K562 (cell line): Measurements from ENCODE around the gene ARHGEF18. TPM values are rescaled to one million over a fixed set of nuclear protein-coding genes. Genes with fewer than 3 reads are reported as not detected.

Experiments
- ATAC-seq: fragments of 200-7000 bp; cut with Tn5 transposase; 3 replicates; pipeline ENCODE4 v1.9.1; 2020; ENCODE audit warnings: moderate library complexity
- BruUV-seq: library from RNA; stranded (reverse); fragments of 400-500 nt; replicated peaks from 2 replicates; lab custom pipeline; 2021; lab: Mats Ljungman, UMichigan
- CTCF ChIA-PET: fragments of 300-600 bp; formaldehyde crosslinking; extraction: SDS; loops from one replicate; lab custom pipeline; 2021; ENCODE audit warnings: low intra/inter-chr PET ratio; lab: Yijun Ruan, JAX
- POLR2A ChIA-PET: fragments of 300-600, 350-650 bp; sonication (Branson Sonifier 250); formaldehyde crosslinking; extraction: SDS; loops from one replicate; lab custom pipeline; 2021; ENCODE audit warnings: antibody characterized with exemption, inconsistent platforms; lab: Yijun Ruan, JAX
- DNase-seq, 4 experiments: peaks; one replicate each; pipeline versions ENCODE4 v3.0.0 to v3.0.0-alpha.2; 2011 to 2018; ENCODE audit warnings: low spot score in 3 of 4, mixed read lengths in 3 of 4; ENCODE audit errors: extremely low read depth in 1 of 4
- FAIRE-seq: peaks from 2 replicates; lab custom pipeline; 2011; peaks lifted over from hg19 to GRCh38; lab: Jason Lieb, UNC
- H2AFZ ChIP-seq: 2 replicates; pipeline ENCODE4 v1.6.0; 2011; ENCODE audit warnings: low read depth, low read length, control low read depth, inconsistent platforms
- H3K27ac ChIP-seq: fragments of 200-600 bp; 3 replicates; pipeline ENCODE4 v1.8.0; 2011; ENCODE audit warnings: low read depth, mild to moderate bottlenecking, control low read depth, inconsistent platforms, low read length, moderate library complexity, mixed read lengths; ENCODE audit errors: extremely low read depth
- H3K27me3 ChIP-seq, 2 experiments: fragments of 300-600 bp in 1 of 2; 2 replicates in 1 of 2; 3 replicates in 1 of 2; pipeline versions ENCODE4 v1.6.0 to v1.8.0; 2011; ENCODE audit warnings: inconsistent platforms in 2 of 2, low read length in 2 of 2, mild to moderate bottlenecking in 1 of 2, mixed read lengths in 1 of 2, moderate library complexity in 1 of 2; ENCODE audit not compliant: control insufficient read depth in 2 of 2, insufficient read depth in 2 of 2
- H3K36me3 ChIP-seq: fragments of 300-600 bp; 3 replicates; pipeline ENCODE4 v1.8.0; 2011; ENCODE audit warnings: mild to moderate bottlenecking, low read length, inconsistent platforms; ENCODE audit not compliant: control insufficient read depth, insufficient read depth
- H3K4me1 ChIP-seq, 2 experiments: fragments of 200-600 bp in 1 of 2; replicated peaks in 1 of 2; 2 replicates in 1 of 2; 3 replicates in 1 of 2; pipeline versions ENCODE4 v1.5.1 to v1.8.0; 2011; ENCODE audit warnings: inconsistent platforms in 2 of 2, low read length in 2 of 2, mild to moderate bottlenecking in 1 of 2, mixed read lengths in 1 of 2, moderate library complexity in 1 of 2; ENCODE audit not compliant: control insufficient read depth in 2 of 2, insufficient read depth in 2 of 2
- H3K4me2 ChIP-seq: 2 replicates; pipeline ENCODE4 v1.6.1; 2011; ENCODE audit warnings: low read length, control low read depth, inconsistent platforms, mixed read lengths; ENCODE audit not compliant: insufficient read depth
- H3K4me3 ChIP-seq: fragments of 200-600 bp; sonication (generic), shearing (Covaris generic); 2 replicates; pipeline ENCODE4 v1.5.1; 2016; ENCODE audit warnings: control low read depth, inconsistent platforms
- H3K79me2 ChIP-seq: fragments of 200-600 bp; 3 replicates; pipeline ENCODE4 v1.8.0; 2011; ENCODE audit warnings: low read length, inconsistent platforms; ENCODE audit not compliant: control insufficient read depth, insufficient read depth
- H3K9ac ChIP-seq, 2 experiments: 2 replicates each; pipeline versions ENCODE4 v1.6.0 to v1.6.1; 2011; ENCODE audit warnings: low read depth in 2 of 2, low read length in 2 of 2, control low read depth in 1 of 2, inconsistent platforms in 1 of 2, mild to moderate bottlenecking in 1 of 2, mixed read lengths in 1 of 2; ENCODE audit not compliant: insufficient read depth in 1 of 2
- H3K9me1 ChIP-seq: one replicate; pipeline ENCODE4 v1.6.0; 2011; ENCODE audit warnings: inconsistent platforms, mild to moderate bottlenecking, low read length, moderate library complexity; ENCODE audit not compliant: control insufficient read depth, insufficient read depth
- H3K9me3 ChIP-seq: replicated peaks from 2 replicates; pipeline ENCODE4 v1.5.1; 2011; ENCODE audit warnings: low read depth, low read length, inconsistent platforms; ENCODE audit not compliant: control insufficient read depth, insufficient read depth
- H4K20me1 ChIP-seq: replicated peaks from 2 replicates; pipeline ENCODE4 v1.6.1; 2011; ENCODE audit warnings: low read length, inconsistent platforms, mixed read lengths; ENCODE audit not compliant: control insufficient read depth, insufficient read depth
- CBX1 ChIP-seq: sonication (generic); IDR thresholded peaks from 2 replicates; pipeline ENCODE4 v1.6.1; 2016; ENCODE audit warnings: antibody characterized with exemption, low read depth, mild to moderate bottlenecking
- CBX2 ChIP-seq: fragments of 200-600 bp; sonication (generic); IDR thresholded peaks from one replicate; pipeline ENCODE4 v1.6.1; 2012; ENCODE audit warnings: mild to moderate bottlenecking, low read length, inconsistent platforms; ENCODE audit not compliant: insufficient read depth, poor library complexity, severe bottlenecking
- ELF1 ChIP-seq: fragments of 200-800 bp; sonication (Bioruptor generic); IDR thresholded peaks from 2 replicates; pipeline ENCODE4 v1.6.1; 2016; ENCODE audit warnings: missing genetic modification characterization, missing compliant biosample characterization
- FIP1L1 ChIP-seq: fragments of 200-400 bp; formaldehyde crosslinking; IDR thresholded peaks from 2 replicates; pipeline ENCODE4 v1.6.1; 2018; ENCODE audit warnings: mild to moderate bottlenecking, low read depth, low read length; ENCODE audit not compliant: poor library complexity, severe bottlenecking
- KDM5B ChIP-seq: fragments of 200-600 bp; sonication (generic); IDR thresholded peaks from 2 replicates; pipeline ENCODE4 v1.6.1; 2012; ENCODE audit warnings: low read depth, mild to moderate bottlenecking, moderate library complexity, low read length, control low read depth, inconsistent platforms; ENCODE audit not compliant: insufficient replicate concordance
- PCBP2 ChIP-seq: fragments of 200-400 bp; formaldehyde crosslinking; IDR thresholded peaks from 2 replicates; pipeline ENCODE4 v1.6.1; 2018; ENCODE audit warnings: low read length, low read depth, mild to moderate bottlenecking, moderate library complexity; ENCODE audit not compliant: poor library complexity, severe bottlenecking
- RBBP5 ChIP-seq: fragments of 200-600 bp; sonication (generic); IDR thresholded peaks from 2 replicates; pipeline ENCODE4 v1.6.1; 2012; ENCODE audit warnings: borderline replicate concordance, mild to moderate bottlenecking, low read length, control low read depth, inconsistent platforms; ENCODE audit not compliant: insufficient read depth, poor library complexity, severe bottlenecking
- ZNF121 ChIP-seq: sonication (generic); formaldehyde crosslinking; conservative IDR thresholded peaks from 2 replicates; pipeline ENCODE4 v1.8.0; 2022; ENCODE audit warnings: missing genetic modification reagents
- WGBS: fragments of 100-300 bp; shearing (Covaris generic); methylation state at CpG from one replicate; pipeline ENCODE4 v1.1.6; 2016; ENCODE audit warnings: low coverage, mixed read lengths; ENCODE audit not compliant: insufficient coverage; ENCODE audit errors: missing lambda C conversion rate; 5-methylcytosine and 5-hydroxymethylcytosine counted together
- in situ Hi-C: fragments of 300-500 bp; cut with MboI; formaldehyde crosslinking; loops from 4 replicates; pipeline ENCODE4 v1.15.0; 2018; ENCODE audit warnings: inconsistent platforms, mixed read lengths
- intact Hi-C: fragments of 100-400 bp; cut with micrococcal nuclease; formaldehyde crosslinking; loops from 2 replicates; pipeline ENCODE4 v1.14.2; 2022
- polyA plus RNA-seq, 8 experiments: library from polyadenylated mRNA; depleted of rRNA in 4 of 8; stranded (reverse) in 5 of 8; unstranded in 3 of 8; fragments of >200 nt; fragmentation: Nextera tagmentation in 2 of 8; fragmentation: Illumina TruSeq in 1 of 8; extraction: Ambion mirVana in 2 of 8; extraction: Trizol in 1 of 8; gene quantifications; 2 replicates each; pipeline versions ENCODE4 v1.2.1 to v1.2.3, GENCODE V29; 2011 to 2014; ENCODE audit warnings: inconsistent platforms in 1 of 8, missing spikeins in 1 of 8
- total RNA-seq, 7 experiments: library from RNA; depleted of rRNA in 6 of 7; stranded (reverse); fragments of >200 nt in 6 of 7; fragmentation: Illumina TruSeq in 2 of 7; extraction: Trizol in 2 of 7; gene quantifications; 2 replicates each; pipeline versions ENCODE4 v1.2.1 to v1.2.3, GENCODE V29; 2011 to 2021; ENCODE audit warnings: low replicate concordance in 1 of 7

The ARHGEF18 gene
- total and polyA plus RNA-seq, 9 of the 15 experiments (the other 6 are each of a cell fraction or from before 2014, with no cell fraction given) = 0.04 to 16.5 (median 4.5) TPM

GRCh38 chr19:7395360-7396066 lies 46.8 kb downstream of the ARHGEF18 start (continued):
- TF ChIP-seq FIP1L1 (peak; percentile 2), KDM5B (no peak), CBX1 (no peak), RBBP5 (peak; percentile 73), ELF1 (tag) (no peak), CBX2 (no peak)

GRCh38 chr19:7397687-7398086 lies 49.0 kb downstream of the ARHGEF18 start:
- Histone ChIP-seq H3K36me3 (no peaks in the 10 kb centered on the region), H3K27me3 (no peaks in the 10 kb centered on the region), H2AFZ (no peak overlapping the region), H3K9ac (no peak overlapping the region), H3K79me2 (peaks cover 23% of the 10 kb centered on the region), H3K4me1 (peaks cover 5 to 18% of the 10 kb centered on the region in 2 experiments; a peak in 4 of 5 replicates), H3K27ac (no peak overlapping the region), H3K9me3 (no peaks in the 10 kb centered on the region), H3K4me3 (no peak overlapping the region), H4K20me1 (0 out of 2 replicates have a peak, but pooled peaks cover 3% of the 10 kb centered on the region), H3K9me1 (peaks cover 3% of the 10 kb centered on the region)
- FAIRE-seq = no peak
- BruUV-seq = no TSS peak
- in situ Hi-C loops (no loop called here), intact Hi-C loops (no loop called here)
- ChIA-PET POLR2A (no interaction called here), CTCF (interaction anchor here (0.6 kb wide), 1 partner anchor 81 kb away, joined by 4 read pairs; no protein-coding TSS in a partner anchor)
- no peak for ATAC-seq
- no peak for DNase-seq
- no peak for TF ChIP-seq PCBP2
- peak; percentile 91 for TF ChIP-seq ZNF121 (CRISPR knock-in tag)
- TF ChIP-seq, all 486 proteins: peak for 1
- 83% methylated on average over 9 of the region's 9 CpGs for WGBS
- no peak overlapping the region for H3K4me2 ChIP-seq

Other genes starting within 250 kb of the ARHGEF18 start
- 0.41 and 0.94 TPM in 2 replicates for gene INSR, start 54.5 kb upstream of the ARHGEF18 start, total RNA-seq (2014; rRNA removed)
- 0.29 and 0.57 TPM in 2 replicates for gene INSR, start 54.5 kb upstream of the ARHGEF18 start, total RNA-seq (2014; rRNA removed; fragmentation: Illumina TruSeq; extraction: Trizol)
- 0.11 and 0.57 TPM in 2 replicates for gene INSR, start 54.5 kb upstream of the ARHGEF18 start, total RNA-seq (2015; rRNA removed; fragmentation: Illumina TruSeq; extraction: Trizol)
- 0.69 and 0.94 TPM in 2 replicates for gene INSR, start 54.5 kb upstream of the ARHGEF18 start, total RNA-seq (2021)
- 0.60 and 0.83 TPM in 2 replicates for gene INSR, start 54.5 kb upstream of the ARHGEF18 start, polyA plus RNA-seq (2011; rRNA removed)
- 0.43 and 0.79 TPM in 2 replicates for gene INSR, start 54.5 kb upstream of the ARHGEF18 start, polyA plus RNA-seq (2014; fragmentation: Illumina TruSeq; extraction: Trizol)
- under 1 TPM; 0.04 to 0.07 TPM for gene INSR, start 54.5 kb upstream of the ARHGEF18 start, polyA plus RNA-seq (2014; fragmentation: Nextera tagmentation; extraction: Ambion mirVana)
- 0.42 and 0.88 TPM in 2 replicates for gene INSR, start 54.5 kb upstream of the ARHGEF18 start, polyA plus RNA-seq (2014; rRNA removed)
- gene PEX11G, start 140.1 kb downstream of the ARHGEF18 start, total RNA-seq (2014; rRNA removed) = 1.7 and 3.2 TPM in 2 replicates
- gene PEX11G, start 140.1 kb downstream of the ARHGEF18 start, total RNA-seq (2014; rRNA removed; fragmentation: Illumina TruSeq; extraction: Trizol) = 0.29 and 0.32 TPM in 2 replicates
- 0.47 and 0.98 TPM in 2 replicates for gene PEX11G, start 140.1 kb downstream of the ARHGEF18 start, total RNA-seq (2015; rRNA removed; fragmentation: Illumina TruSeq; extraction: Trizol)
- 1.8 and 2.1 TPM in 2 replicates for gene PEX11G, start 140.1 kb downstream of the ARHGEF18 start, total RNA-seq (2021)
- 0.86 and 1.6 TPM in 2 replicates for gene PEX11G, start 140.1 kb downstream of the ARHGEF18 start, polyA plus RNA-seq (2011; rRNA removed)
- gene PEX11G, start 140.1 kb downstream of the ARHGEF18 start, polyA plus RNA-seq (2014; fragmentation: Illumina TruSeq; extraction: Trizol) = 0.54 and 0.79 TPM in 2 replicates
- under 1 TPM in 1 of 2 experiments, not detected in 1; 0.07 TPM for gene PEX11G, start 140.1 kb downstream of the ARHGEF18 start, polyA plus RNA-seq (2014; fragmentation: Nextera tagmentation; extraction: Ambion mirVana)
- gene PEX11G, start 140.1 kb downstream of the ARHGEF18 start, polyA plus RNA-seq (2014; rRNA removed) = 1.5 and 2.2 TPM in 2 replicates
- gene ZNF358, start 167.2 kb downstream of the ARHGEF18 start, total RNA-seq (2014; rRNA removed) = 5.9 and 8.0 TPM in 2 replicates
- gene ZNF358, start 167.2 kb downstream of the ARHGEF18 start, total RNA-seq (2014; rRNA removed; fragmentation: Illumina TruSeq; extraction: Trizol) = 1.4 and 2.4 TPM in 2 replicates
- 4.1 and 4.6 TPM in 2 replicates for gene ZNF358, start 167.2 kb downstream of the ARHGEF18 start, total RNA-seq (2015; rRNA removed; fragmentation: Illumina TruSeq; extraction: Trizol)
- gene ZNF358, start 167.2 kb downstream of the ARHGEF18 start, total RNA-seq (2021) = 9.1 and 9.3 TPM in 2 replicates
- 4.9 and 7.6 TPM in 2 replicates for gene ZNF358, start 167.2 kb downstream of the ARHGEF18 start, polyA plus RNA-seq (2011; rRNA removed)
- 12.9 and 17.2 TPM in 2 replicates for gene ZNF358, start 167.2 kb downstream of the ARHGEF18 start, polyA plus RNA-seq (2014; fragmentation: Illumina TruSeq; extraction: Trizol)
- under 1 TPM; 0.04 TPM for gene ZNF358, start 167.2 kb downstream of the ARHGEF18 start, polyA plus RNA-seq (2014; fragmentation: Nextera tagmentation; extraction: Ambion mirVana)
- gene ZNF358, start 167.2 kb downstream of the ARHGEF18 start, polyA plus RNA-seq (2014; rRNA removed) = 5.3 and 6.3 TPM in 2 replicates
- 3.9 and 7.4 TPM in 2 replicates for gene MCOLN1, start 173.7 kb downstream of the ARHGEF18 start, total RNA-seq (2014; rRNA removed)
- 1.5 and 2.6 TPM in 2 replicates for gene MCOLN1, start 173.7 kb downstream of the ARHGEF18 start, total RNA-seq (2014; rRNA removed; fragmentation: Illumina TruSeq; extraction: Trizol)
- gene MCOLN1, start 173.7 kb downstream of the ARHGEF18 start, total RNA-seq (2015; rRNA removed; fragmentation: Illumina TruSeq; extraction: Trizol) = 3.5 and 4.9 TPM in 2 replicates
- 14.2 and 15.1 TPM in 2 replicates for gene MCOLN1, start 173.7 kb downstream of the ARHGEF18 start, total RNA-seq (2021)
- gene MCOLN1, start 173.7 kb downstream of the ARHGEF18 start, polyA plus RNA-seq (2011; rRNA removed) = 10.6 and 12.0 TPM in 2 replicates
- 7.1 and 8.9 TPM in 2 replicates for gene MCOLN1, start 173.7 kb downstream of the ARHGEF18 start, polyA plus RNA-seq (2014; fragmentation: Illumina TruSeq; extraction: Trizol)
- under 1 TPM; 0.25 to 0.83 TPM for gene MCOLN1, start 173.7 kb downstream of the ARHGEF18 start, polyA plus RNA-seq (2014; fragmentation: Nextera tagmentation; extraction: Ambion mirVana)
- gene MCOLN1, start 173.7 kb downstream of the ARHGEF18 start, polyA plus RNA-seq (2014; rRNA removed) = 15.4 and 17.0 TPM in 2 replicates
- gene PNPLA6, start 186.8 kb downstream of the ARHGEF18 start, total RNA-seq (2014; rRNA removed) = 19.6 and 25.6 TPM in 2 replicates
- gene PNPLA6, start 186.8 kb downstream of the ARHGEF18 start, total RNA-seq (2014; rRNA removed; fragmentation: Illumina TruSeq; extraction: Trizol) = 3.2 and 6.5 TPM in 2 replicates
- 8.3 and 9.6 TPM in 2 replicates for gene PNPLA6, start 186.8 kb downstream of the ARHGEF18 start, total RNA-seq (2015; rRNA removed; fragmentation: Illumina TruSeq; extraction: Trizol)
- gene PNPLA6, start 186.8 kb downstream of the ARHGEF18 start, total RNA-seq (2021) = 30.2 and 32.3 TPM in 2 replicates
- 7.4 and 16.1 TPM in 2 replicates for gene PNPLA6, start 186.8 kb downstream of the ARHGEF18 start, polyA plus RNA-seq (2011; rRNA removed)
- gene PNPLA6, start 186.8 kb downstream of the ARHGEF18 start, polyA plus RNA-seq (2014; fragmentation: Illumina TruSeq; extraction: Trizol) = 9.9 and 12.8 TPM in 2 replicates
- under 1 TPM; 0.07 to 0.74 TPM for gene PNPLA6, start 186.8 kb downstream of the ARHGEF18 start, polyA plus RNA-seq (2014; fragmentation: Nextera tagmentation; extraction: Ambion mirVana)
- gene PNPLA6, start 186.8 kb downstream of the ARHGEF18 start, polyA plus RNA-seq (2014; rRNA removed) = 15.7 and 17.0 TPM in 2 replicates
- gene CAMSAP3, start 246.9 kb downstream of the ARHGEF18 start, total RNA-seq (2014; rRNA removed) = 0.18 and 0.24 TPM in 2 replicates
- gene CAMSAP3, start 246.9 kb downstream of the ARHGEF18 start, total RNA-seq (2014; rRNA removed; fragmentation: Illumina TruSeq; extraction: Trizol) = 0.25 TPM in 1 of 2 replicates, not detected in the other
- 0.07 and 0.23 TPM in 2 replicates for gene CAMSAP3, start 246.9 kb downstream of the ARHGEF18 start, total RNA-seq (2015; rRNA removed; fragmentation: Illumina TruSeq; extraction: Trizol)
- gene CAMSAP3, start 246.9 kb downstream of the ARHGEF18 start, total RNA-seq (2021) = 0.67 and 0.89 TPM in 2 replicates
- 0.25 and 0.64 TPM in 2 replicates for gene CAMSAP3, start 246.9 kb downstream of the ARHGEF18 start, polyA plus RNA-seq (2011; rRNA removed)
- gene CAMSAP3, start 246.9 kb downstream of the ARHGEF18 start, polyA plus RNA-seq (2014; fragmentation: Illumina TruSeq; extraction: Trizol) = 0.30 TPM in 2 replicates
- gene CAMSAP3, start 246.9 kb downstream of the ARHGEF18 start, polyA plus RNA-seq (2014; fragmentation: Nextera tagmentation; extraction: Ambion mirVana) = under 1 TPM in 1 of 2 experiments, not detected in 1; 0.01 TPM
- 0.17 and 0.18 TPM in 2 replicates for gene CAMSAP3, start 246.9 kb downstream of the ARHGEF18 start, polyA plus RNA-seq (2014; rRNA removed)